OCI-LY3 (cell line): Measurements from ENCODE around the gene AKR1D1.

Source experiments
- CTCF ChIP-seq: fragments of 200-600, 300-600 bp; sonication (generic); IDR thresholded peaks from 2 replicates; pipeline ENCODE4 v1.5.1; 2014; ENCODE audit warnings: antibody characterized with exemption, low read length, low read depth
- EZH2phosphoT487 ChIP-seq: fragments of 200-600 bp; shearing (Covaris generic); IDR thresholded peaks from 2 replicates; pipeline ENCODE4 v1.6.1; 2018; ENCODE audit warnings: antibody characterized with exemption, mixed run types, low read depth

GRCh38 chr7:138027100-138027499 lies 49.2 kb upstream of the AKR1D1 start:
- no peak for TF ChIP-seq EZH2phosphoT487
- TF ChIP-seq CTCF, result no peak
